GM21423 (cell line): ENCODE results near the gene HOXD8.

Source experiments
- ATAC-seq: cut with Tn5 transposase; IDR thresholded peaks from one replicate; pipeline ENCODE4 v1.9.1; 2021; ENCODE audit warnings: mild to moderate bottlenecking, moderate library complexity; ENCODE audit not compliant: unreplicated experiment

The HOXD8 gene

GRCh38 chr2:176114930-176115625 lies 14.4 kb upstream of the HOXD8 start:
- no peak for ATAC-seq

- no peak for ATAC-seq
Measured at GRCh38 chr2:176115883-176116813, 13.4 kb upstream of the HOXD8 start, which contains the start of gene HOXD10. TSS of gene HOXD10 (plus strand) at chr2:176116778. CDS start at chr2:176116834, 56 bp downstream.

GRCh38 chr2:176117162-176117822 lies 12.2 kb upstream of the HOXD8 start:
- ATAC-seq: no peak

GRCh38 chr2:176117823-176118371 lies 11.6 kb upstream of the HOXD8 start:
- no peak for ATAC-seq

GRCh38 chr2:176118601-176119339 lies 10.7 kb upstream of the HOXD8 start:
- no peak for ATAC-seq

GRCh38 chr2:176120364-176121189 lies 8.9 kb upstream of the HOXD8 start:
- ATAC-seq: no peak

GRCh38 chr2:176121190-176122051 lies 8.1 kb upstream of the HOXD8 start:
- ATAC-seq: no peak

GRCh38 chr2:176122052-176122682 lies 7.3 kb upstream of the HOXD8 start:
- ATAC-seq: no peak

- ATAC-seq: no peak
Measured at GRCh38 chr2:176122683-176123410, 6.7 kb upstream of the HOXD8 start, which contains the start of gene HOXD9. TSS of gene HOXD9 (plus strand) at chr2:176122719. CDS start at chr2:176122769, 50 bp downstream.

GRCh38 chr2:176123411-176124109 lies 5.9 kb upstream of the HOXD8 start:
- ATAC-seq: no peak

- no peak for ATAC-seq
Measured at GRCh38 chr2:176124110-176124946, 5.2 kb upstream of the HOXD8 start.

GRCh38 chr2:176124947-176125771 lies 4.3 kb upstream of the HOXD8 start:
- ATAC-seq: no peak

- ATAC-seq: no peak
Measured at GRCh38 chr2:176125772-176126054, 3.8 kb upstream of the HOXD8 start.

GRCh38 chr2:176126929-176127773 lies 2.4 kb upstream of the HOXD8 start:
- no peak for ATAC-seq

GRCh38 chr2:176127774-176128072 lies 1.8 kb upstream of the HOXD8 start:
- no peak for ATAC-seq
